SH-SY5Y (cell line): ENCODE measurements around the gene ELOVL2.

Experiments used
- GATA2 ChIP-seq: IDR thresholded peaks from 2 replicates; pipeline ENCODE4 v1.6.1; 2011; ENCODE audit warnings: mild to moderate bottlenecking, low read depth, low read length
- GATA3 ChIP-seq: IDR thresholded peaks from 2 replicates; pipeline ENCODE4 v1.6.1; 2011; ENCODE audit warnings: low read depth, mild to moderate bottlenecking, low read length, moderate library complexity

- TF ChIP-seq GATA2 (no peak), GATA3 (no peak)
These were observed 34.8 kb downstream of the ELOVL2 start for GRCh38 chr6:11009353-11009752.
